Measurements from ENCODE around the gene GTF2I.
"Not testable (repeated sequence)": the region's sequence is repeated elsewhere in the genome, so short reads cannot be mapped to it uniquely, and the experiment has no call there.

GTF2I gene

GRCh38 chr7:74656837-74657691 is 454 bp upstream of the GTF2I start:
- DNase-seq = peak; percentile 100

- DNase-seq = peak; percentile 97
These were observed 873 bp downstream of the GTF2I start for GRCh38 chr7:74658178-74659004.

GRCh38 chr7:74660202-74660601 is 2.7 kb downstream of the GTF2I start:
- peak; percentile 29 for DNase-seq

- peak; percentile 40 for DNase-seq
These were observed 4.6 kb downstream of the GTF2I start for GRCh38 chr7:74661836-74662794.

- DNase-seq = no peak
These were observed 7.9 kb downstream of the GTF2I start for GRCh38 chr7:74665296-74665938.

GRCh38 chr7:74667013-74667412 is 9.5 kb downstream of the GTF2I start:
- not testable (repeated sequence) for DNase-seq

- DNase-seq = not testable (repeated sequence)
These were observed 10.0 kb downstream of the GTF2I start for GRCh38 chr7:74667520-74667919.

- DNase-seq = no peak
These were observed 14.1 kb downstream of the GTF2I start for GRCh38 chr7:74671602-74672001.

- DNase-seq = no peak
These were observed 14.9 kb downstream of the GTF2I start for GRCh38 chr7:74672343-74672915.

- no peak for DNase-seq
These were observed 16.6 kb downstream of the GTF2I start for GRCh38 chr7:74674166-74674565.

- no peak for DNase-seq
These were observed 25.3 kb downstream of the GTF2I start for GRCh38 chr7:74682829-74683228.

- DNase-seq = no peak
These were observed 26.3 kb downstream of the GTF2I start for GRCh38 chr7:74683799-74684198.

GRCh38 chr7:74684473-74684872 is 27.0 kb downstream of the GTF2I start:
- no peak for DNase-seq

GRCh38 chr7:74684921-74685320 is 27.4 kb downstream of the GTF2I start:
- no peak for DNase-seq

GRCh38 chr7:74690474-74690873 is 33.0 kb downstream of the GTF2I start:
- DNase-seq = no peak

- DNase-seq = not testable (repeated sequence)
These were observed 46.9 kb downstream of the GTF2I start for GRCh38 chr7:74704419-74704818.

GRCh38 chr7:74707238-74707637 is 49.7 kb downstream of the GTF2I start:
- no peak for DNase-seq

GRCh38 chr7:74708569-74709275 is 51.2 kb downstream of the GTF2I start:
- DNase-seq = no peak

GRCh38 chr7:74709880-74710671 is 52.6 kb downstream of the GTF2I start:
- no peak for DNase-seq

GRCh38 chr7:74713567-74713966 is 56.0 kb downstream of the GTF2I start:
- no peak for DNase-seq
